Raji (cell line): Measurements from ENCODE around the gene BCDIN3D.

Source experiments
- POLR2A ChIP-seq: IDR thresholded peaks from 2 replicates; pipeline ENCODE4 v1.6.1; 2011; ENCODE audit warnings: low read depth, low read length, control low read depth; ENCODE audit not compliant: insufficient read depth

The BCDIN3D gene

DNA sequence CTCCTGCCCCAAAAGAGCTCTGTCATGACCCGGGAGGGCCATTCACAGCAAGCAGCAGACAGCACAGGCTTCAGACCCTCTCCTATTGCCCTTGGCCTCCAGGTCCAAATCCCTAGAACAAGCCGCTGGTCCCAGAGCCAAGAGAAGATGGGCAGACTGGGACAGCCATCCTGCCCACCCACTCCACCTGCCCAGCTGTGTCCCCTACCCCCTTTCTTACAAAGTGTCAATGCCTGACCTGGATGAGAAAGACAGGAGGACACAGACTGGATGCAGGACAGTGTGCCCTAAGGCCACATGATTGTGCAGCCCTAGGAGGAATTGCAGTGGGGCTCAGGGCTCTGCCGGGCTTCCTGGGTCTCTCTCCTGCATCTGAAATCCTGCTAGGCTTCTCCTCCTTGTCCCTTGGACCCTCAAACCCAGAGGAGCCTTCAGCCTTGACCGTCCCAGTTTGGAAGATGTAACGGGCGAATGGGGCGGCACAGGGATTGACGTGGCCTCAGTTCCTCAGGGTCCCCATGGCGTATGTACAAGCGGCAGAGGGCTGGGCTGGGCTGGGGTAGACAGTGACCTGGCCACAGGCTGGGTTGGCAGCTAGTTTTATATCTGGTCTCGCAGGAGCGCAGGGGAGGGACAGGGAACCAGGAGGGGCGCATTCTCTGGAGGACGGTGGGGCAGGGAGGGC, 27.1 kb upstream of the BCDIN3D start:
- no peak for TF ChIP-seq POLR2A

DNA sequence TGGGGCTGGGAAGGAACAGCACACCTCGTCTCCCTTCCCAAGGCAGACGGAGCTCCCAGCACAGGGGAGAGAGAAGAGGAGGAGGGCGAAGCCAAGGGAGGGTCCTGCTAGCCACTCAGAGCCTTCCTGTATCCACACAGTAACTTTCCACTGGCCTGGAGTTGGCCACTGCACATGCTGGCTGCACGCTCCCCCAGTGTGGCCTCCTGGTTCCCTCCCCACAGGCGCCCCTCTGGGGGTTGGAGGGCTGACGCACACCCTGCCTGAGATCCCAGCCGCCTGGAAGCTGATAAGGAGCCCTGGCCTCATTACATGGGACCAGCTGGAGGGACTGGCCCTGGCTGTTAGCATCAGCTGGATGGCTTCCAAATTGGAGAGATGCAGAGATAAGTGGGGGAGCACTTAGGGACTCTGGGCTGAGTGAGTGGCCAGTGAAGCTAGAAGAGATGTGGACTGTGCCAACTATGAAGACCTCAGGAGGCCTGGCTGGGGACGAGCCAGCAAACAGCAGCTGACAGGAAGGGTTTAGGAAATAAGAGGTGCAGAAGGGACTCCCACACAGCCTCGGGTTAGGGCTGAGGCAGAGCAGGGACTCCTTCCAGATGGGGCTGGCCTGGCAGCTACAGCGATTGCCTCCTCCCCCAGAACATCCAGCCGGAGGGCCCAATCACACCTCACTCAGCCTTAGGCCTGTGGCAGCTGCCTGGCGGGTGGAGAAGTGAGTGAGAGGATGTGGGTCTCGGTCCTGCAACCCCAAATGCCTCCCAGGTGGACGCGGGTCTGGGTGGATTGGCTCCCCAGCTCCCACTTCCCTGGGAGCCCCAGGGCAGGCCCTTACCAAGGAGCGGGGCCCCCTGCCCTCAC, 26.3 kb upstream of the BCDIN3D start:
- TF ChIP-seq POLR2A: no peak

- TF ChIP-seq POLR2A: no peak
Observed at GRCh38 chr12:49868449-49868848, 25.5 kb upstream of the BCDIN3D start.

GRCh38 chr12:49867570-49868341, 24.9 kb upstream of the BCDIN3D start:
- no peak for TF ChIP-seq POLR2A

GRCh38 chr12:49866859-49867569, 24.1 kb upstream of the BCDIN3D start:
- no peak for TF ChIP-seq POLR2A

- no peak for TF ChIP-seq POLR2A
Observed at GRCh38 chr12:49865782-49866135, 22.9 kb upstream of the BCDIN3D start.

DNA sequence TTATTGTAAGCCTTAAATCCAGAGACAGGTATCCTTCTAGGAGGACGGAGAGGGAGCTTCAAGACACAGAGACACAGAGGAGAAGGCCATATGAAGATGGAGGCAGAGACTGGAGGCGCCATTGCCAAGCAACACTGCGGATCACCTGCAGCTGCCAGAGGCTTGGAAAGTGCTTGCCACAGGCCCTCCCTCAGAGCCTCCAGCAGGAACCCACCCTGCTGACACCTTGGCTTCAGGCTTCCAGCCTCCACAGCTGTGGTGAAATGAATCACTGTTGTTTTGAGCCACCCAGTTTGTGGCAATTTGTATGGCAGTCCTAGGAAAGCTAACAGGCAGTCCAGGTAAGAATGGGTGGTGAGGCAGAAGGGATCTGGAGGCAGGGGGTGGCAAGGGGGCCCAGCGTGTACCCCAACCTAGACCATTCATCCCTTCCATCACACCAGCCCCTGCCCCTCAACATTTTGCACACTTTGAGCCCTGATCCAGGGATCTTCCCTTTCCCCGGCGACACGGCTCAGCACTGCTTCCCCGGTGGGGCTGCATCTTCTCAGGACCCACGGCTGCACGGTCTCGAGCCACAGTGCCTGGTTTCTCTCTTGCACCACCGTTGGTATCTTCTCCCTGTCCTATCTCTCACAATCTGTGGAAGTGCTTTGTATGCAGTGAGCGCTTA, 22.3 kb upstream of the BCDIN3D start:
- TF ChIP-seq POLR2A: no peak

DNA sequence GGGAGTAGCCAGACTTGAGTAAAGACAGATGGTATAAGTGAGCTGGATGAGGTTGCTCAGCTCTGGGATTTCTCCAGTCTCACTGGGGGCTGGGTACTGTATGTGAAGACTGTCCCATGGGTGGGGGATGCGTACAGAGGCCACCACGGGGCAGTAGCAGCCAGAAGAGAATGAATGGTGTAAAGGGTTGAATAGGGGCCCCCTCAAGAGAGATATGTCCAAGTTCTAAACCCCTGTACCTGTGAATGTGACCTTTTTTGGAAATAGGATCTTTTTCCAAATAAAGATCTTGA, 21.8 kb upstream of the BCDIN3D start:
- TF ChIP-seq POLR2A: no peak

DNA sequence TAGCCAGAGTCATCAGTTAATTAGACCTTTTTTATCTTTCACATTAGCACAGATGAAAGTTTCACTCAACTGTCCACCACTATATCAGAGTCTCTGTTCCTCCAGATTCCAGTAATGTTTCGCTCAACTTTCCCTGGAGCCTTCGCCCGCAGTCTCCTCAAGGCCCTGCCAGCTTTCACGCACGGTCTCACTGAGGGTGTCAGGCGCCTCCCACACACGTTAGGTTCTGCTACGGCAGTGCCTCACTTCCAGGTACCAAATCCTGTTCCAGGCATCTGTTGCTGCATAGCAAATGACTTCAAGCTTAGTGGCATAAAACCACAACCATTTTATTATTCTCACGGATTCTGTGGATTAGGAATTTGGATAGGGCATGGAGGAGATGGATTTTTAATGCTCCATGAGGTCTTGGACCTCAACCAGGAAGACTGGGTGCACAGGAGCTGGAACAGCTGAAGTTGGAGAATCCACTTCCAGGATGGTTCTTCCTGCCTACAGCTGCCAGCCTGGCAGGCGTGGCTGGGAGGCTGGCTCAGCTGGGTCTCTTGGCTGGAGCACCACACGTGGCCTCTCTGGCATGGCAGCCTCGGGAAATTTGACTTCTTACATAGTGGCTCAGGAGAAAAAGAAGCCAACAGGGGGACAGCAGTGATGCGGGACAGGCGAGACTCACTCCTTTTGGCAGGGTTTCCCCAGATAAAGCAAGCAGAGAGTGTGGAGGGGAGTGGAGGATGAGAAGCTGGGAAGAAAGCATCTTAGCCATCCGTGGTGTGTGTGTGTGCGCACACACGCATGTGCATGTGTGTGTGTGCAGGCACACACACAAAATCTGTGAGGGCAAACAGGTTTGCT, 21.3 kb upstream of the BCDIN3D start:
- TF ChIP-seq POLR2A: no peak

GRCh38 chr12:49854976-49855375, 12.1 kb upstream of the BCDIN3D start:
- no peak for TF ChIP-seq POLR2A

- no peak for TF ChIP-seq POLR2A
Observed at GRCh38 chr12:49853671-49854070, 10.8 kb upstream of the BCDIN3D start.

- no peak for TF ChIP-seq POLR2A
Observed at GRCh38 chr12:49847161-49847560, 4.3 kb upstream of the BCDIN3D start.

DNA sequence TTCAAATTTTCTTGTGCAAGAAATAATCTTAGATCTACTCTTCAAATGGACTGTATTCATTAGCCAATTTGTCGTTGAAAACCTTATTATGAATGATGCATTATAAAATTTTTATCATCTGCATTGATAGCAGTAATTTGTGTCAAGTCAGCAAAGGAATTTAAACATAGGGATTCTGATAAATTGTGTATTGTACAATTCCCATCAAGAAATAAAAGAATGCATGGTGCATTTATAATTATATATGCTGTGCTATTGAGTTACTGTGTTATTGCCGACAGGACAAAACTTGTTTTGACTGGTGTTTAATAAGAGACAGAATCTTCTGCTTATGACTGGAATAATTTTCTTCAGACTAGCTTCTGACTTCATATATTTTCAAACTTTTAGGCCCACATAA, 3.1 kb upstream of the BCDIN3D start:
- no peak for TF ChIP-seq POLR2A

GRCh38 chr12:49843876-49844437, 1.1 kb upstream of the BCDIN3D start:
- no peak for TF ChIP-seq POLR2A
